ENCODE measurements around the gene TAS2R3.

The TAS2R3 gene

GRCh38 chr7:141788296-141788695, 24.4 kb downstream of the TAS2R3 start:
- no peak for DNase-seq

- DNase-seq = no peak
Measured at GRCh38 chr7:141789917-141790316, 26.0 kb downstream of the TAS2R3 start, which contains the start of gene TAS2R5. TSS of gene TAS2R5 (plus strand) at chr7:141790217. CDS start at chr7:141790362, 145 bp downstream.

- DNase-seq = no peak
Measured at GRCh38 chr7:141792526-141792925, 28.6 kb downstream of the TAS2R3 start.

All from stimulated activated CD4-positive, alpha-beta T cell treated with anti-CD3 and anti-CD28 coated beads, Interleukin-2, amount 100 ng/mL, for 24 hours (primary cell).